Raji (cell line): ENCODE measurements around the gene CD36.

Experiments
- POLR2A ChIP-seq: IDR thresholded peaks from 2 replicates; pipeline ENCODE4 v1.6.1; 2011; ENCODE audit warnings: low read depth, low read length, control low read depth; ENCODE audit not compliant: insufficient read depth

CD36 gene

DNA sequence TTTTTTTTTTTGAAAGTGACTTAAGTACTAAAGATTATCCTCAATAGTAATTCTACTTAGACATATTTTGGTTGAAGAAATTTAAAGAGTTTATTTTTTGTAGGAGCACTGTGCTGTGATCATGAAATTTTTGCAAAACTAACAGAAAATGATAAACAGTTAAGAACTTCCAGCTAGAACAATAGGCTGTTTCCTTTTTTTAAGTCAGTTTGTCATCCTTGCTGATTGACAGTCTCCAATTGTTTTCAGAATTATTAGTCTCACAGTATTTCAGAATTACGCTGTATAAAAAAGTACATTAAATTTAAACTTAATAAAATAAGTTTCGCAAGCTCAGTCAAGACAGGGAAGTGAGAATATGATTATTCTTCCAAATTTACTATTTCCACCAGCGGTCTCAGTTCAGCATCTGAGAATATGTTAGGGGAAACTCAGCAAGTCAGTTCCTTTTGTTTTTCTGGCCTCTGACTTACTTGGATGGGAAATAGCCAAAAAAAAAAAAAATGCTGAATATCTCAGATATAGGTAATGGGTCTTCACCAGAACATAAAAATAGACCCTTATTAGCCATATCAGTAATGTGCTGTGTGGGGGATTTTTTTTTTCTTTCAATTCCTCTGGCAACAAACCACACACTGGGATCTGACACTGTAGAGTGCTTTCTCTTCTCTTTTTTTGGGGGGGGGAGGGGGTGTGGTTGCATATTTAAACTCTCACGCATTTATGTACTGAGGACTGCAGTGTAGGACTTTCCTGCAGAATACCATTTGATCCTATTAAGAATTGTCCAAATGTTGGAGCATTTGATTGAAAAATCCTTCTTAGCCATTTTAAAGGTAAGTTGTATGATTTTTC, at the start of gene CD36:
Gene CD36 (plus strand): TSS at position 732 of the 855 bp plus-strand sequence. CDS start 8,099 bp downstream, outside the sequence.
- no peak for TF ChIP-seq POLR2A

DNA sequence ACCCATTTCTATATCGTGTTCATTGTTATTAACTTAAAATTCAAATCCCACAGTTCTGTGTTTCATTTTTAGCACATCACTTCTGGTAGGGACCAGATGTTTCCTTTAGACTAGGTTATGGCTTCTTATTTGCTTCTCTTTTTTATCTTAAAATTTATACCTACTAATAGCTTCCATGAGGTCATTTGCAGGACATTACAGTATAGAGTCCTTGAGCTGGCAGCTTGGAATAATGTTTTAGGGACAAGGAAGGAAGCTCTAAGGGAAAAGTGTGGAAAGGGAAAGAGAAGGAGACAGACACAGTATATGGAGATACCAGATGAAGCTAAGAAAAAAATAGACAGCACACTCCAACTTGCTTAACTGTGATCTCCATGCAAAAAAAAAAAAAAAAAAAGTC, 48.8 kb upstream of the CD36 start:
- no peak for TF ChIP-seq POLR2A

DNA sequence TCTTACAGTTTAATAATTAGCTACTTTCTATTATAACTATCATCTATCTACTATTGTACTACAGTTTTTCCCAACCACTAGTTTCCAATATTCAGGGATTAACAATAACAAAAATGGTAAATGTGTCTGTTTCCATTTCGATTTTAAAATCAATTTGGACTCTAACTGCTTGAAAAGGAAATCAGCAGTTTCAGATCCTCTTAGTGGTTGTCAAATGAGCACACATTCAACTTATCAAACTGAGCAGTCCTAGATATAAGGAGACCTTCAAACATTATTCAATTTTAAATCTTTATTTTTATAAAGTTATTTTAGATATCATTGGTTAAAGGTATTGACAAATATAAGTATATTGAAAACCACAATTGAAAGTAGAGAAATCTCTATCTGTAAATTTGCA, 46.8 kb upstream of the CD36 start:
- TF ChIP-seq POLR2A: no peak

DNA sequence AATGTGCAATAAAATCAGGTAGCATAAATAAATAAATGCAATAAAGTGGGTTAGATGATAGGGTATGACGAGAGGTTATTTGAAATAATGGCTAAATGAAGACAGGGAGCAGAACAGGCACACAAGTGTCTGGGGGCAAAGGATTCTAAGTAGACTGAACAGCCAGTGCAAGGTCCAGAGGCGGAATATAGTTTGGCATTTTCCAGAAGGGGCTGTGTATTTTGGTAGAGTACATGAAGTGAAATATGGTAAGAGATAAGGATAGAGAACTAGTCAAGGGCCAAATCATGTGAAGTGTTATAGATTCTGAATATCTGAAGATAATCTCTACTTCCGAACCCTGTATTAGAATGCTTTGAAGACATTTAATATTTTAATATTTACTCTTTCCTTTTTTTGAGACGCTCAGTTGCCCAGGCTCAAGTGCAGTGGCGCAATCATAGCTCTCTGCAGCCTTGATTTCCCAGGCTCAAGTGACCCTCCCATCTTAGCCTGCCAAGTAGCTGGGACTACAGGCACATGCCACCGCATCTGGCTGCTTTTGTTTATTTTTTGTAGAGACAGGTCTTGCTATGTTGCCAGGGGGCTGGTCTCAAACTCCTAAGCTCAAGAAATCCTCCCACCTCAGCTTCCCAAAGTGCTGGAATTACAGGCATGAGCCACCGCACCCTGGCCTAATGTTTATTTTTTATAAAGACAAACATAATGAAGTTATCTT, 44.4 kb upstream of the CD36 start:
- no peak for TF ChIP-seq POLR2A

DNA sequence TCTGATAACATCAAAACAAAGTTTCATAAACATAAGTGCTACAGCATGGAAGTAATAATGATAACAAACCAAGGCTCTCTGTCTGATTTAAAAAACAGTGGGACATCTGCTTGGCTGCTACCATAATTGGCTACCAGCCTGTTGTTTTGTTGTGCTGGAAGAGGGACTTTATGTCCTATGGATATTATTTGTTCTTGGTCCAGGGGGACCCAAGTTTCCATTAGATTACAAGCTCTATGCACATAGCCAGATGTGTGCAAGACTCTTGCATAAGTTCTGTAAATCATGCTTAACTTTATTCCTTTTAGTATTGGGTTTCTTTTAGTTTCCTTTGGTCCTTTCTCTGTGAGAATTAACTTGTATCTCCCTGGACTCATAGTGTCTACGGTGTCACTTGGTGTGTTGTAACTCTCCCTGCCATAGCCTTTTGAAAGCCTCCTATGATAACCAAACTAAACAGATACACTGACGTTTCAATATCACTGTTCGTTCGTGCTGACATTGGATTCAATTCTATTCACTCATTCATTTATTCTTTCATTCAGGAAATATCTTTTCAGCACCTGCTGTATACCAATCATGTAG, 41.4 kb upstream of the CD36 start:
- no peak for TF ChIP-seq POLR2A

DNA sequence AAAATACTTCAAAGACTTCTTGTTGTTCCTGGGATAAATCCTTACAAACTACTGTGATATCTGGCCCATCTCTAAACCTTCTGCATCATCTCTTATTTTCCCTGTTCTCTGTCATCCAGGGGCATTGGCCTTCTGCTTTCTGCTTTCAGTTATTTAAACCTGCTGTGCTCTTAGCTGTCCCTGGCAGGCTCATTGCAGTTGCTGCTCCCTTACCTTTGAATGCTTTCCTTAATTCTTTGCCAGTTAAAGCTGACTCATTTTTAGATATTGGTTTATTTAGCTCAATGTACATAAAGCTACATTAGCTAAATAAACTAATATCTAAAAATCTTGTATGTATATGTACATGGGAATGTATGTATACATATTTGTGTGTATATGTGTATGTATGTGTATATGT, 40.6 kb upstream of the CD36 start:
- TF ChIP-seq POLR2A: no peak

DNA sequence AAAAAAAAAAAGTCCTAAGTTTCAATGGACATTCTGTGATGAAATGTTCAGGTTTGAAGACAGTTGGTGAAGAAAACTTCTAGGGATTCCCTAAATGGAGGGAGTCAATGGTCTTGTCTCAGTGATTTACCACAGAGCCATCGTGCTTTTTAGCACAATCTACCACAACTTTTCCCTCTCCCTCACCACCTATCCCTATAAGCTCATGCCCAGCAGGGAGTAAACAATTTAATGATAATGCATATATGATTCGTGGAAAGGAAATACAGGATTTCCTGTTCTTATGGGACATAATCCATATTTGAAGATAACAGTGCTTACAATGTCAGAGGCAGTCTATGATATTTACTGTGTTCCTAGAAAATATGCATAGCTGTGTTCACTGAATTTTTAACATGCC, 38.4 kb upstream of the CD36 start:
- no peak for TF ChIP-seq POLR2A

DNA sequence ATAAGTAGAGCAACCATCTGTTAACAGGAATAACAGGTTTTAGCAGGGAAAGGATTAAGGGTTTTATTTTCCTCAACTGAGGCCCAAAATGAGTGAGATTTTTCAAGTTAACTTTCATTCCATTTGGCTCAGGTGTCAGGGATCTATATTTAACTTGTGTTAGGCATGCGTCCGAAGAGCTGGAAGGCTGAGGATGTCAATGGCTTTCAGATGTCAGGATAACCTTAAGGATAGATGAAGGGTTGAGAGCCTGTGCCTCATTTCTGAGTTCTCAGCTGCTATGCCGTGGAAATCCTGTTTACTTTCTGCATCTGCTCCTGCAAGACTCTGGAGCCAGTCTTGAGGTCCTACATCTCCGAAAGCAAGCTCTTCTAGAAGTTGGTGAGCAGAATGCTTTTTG, 36.4 kb upstream of the CD36 start:
- TF ChIP-seq POLR2A: no peak

DNA sequence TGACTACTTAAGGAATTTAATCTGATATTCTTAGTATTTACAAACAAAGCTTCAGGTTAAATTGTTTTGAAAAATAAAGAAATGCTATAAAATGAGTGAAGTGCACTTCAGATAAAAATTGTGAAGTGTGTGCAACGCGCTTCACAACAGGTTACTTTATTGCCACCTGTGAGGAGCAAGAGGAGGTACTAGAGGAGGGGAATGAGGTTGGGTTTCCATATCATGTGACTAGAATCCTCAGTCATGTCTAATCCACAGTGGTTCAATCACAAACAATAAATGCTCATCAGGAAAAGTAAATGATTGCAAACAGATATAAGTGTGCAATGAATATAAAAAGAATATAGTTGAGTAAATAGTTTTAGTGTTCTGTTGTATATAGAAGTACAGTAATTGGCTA, 34.5 kb upstream of the CD36 start:
- TF ChIP-seq POLR2A: no peak

DNA sequence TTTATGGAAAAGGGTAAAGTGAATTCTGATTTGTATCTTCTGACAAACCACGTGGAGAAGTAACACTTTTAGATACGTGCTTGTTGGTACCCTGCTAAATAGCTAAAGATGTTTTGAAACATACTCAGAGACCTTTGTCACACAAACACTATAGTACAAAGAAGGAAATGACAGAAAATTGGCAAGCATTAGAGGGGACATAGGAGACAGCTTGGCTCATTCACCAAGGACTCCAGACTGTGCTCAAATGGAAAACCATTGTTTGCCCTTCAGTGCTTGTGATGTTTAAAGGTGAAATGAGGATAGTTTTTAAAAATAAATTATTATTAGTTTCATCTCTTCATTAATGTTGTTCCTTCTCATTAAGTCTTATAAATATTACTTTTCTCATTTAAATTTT, 34.0 kb upstream of the CD36 start:
- no peak for TF ChIP-seq POLR2A

DNA sequence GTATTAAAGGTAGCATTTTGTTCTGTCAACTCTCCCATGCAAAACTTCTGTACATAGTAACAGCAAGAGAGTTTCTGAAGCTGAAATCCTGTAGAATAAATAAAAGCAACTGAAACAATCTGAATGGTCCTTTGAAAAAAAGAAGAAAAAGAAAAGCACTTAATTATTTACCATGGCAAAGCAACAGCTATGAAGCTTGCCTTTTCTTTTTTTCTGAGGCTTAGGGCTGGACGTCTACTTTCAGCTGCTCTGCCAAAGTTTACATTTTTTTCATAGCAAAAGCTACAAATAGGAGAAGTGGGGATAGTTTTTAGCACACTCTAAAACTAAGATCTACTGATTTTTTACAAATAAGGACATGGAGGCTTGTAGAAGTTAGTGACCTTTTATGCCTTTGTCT, 31.3 kb upstream of the CD36 start:
- TF ChIP-seq POLR2A: no peak

DNA sequence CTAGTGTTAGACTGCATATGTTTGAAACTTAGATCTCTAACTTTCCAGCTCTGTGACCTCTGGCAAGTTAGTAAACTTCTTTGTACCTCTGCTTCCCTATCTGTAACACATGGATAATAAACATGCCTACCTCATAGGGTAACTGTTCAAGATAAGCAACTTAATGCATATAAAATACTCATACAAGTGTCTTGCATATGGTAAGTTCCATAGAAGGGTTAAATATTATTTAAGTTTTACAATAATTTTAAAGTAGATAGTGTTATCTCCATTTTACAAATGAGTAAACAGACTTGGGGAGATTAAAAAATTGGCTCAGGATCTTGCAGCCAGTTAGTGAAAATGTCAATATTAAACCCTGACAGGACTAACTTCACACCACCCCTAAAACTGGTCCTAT, 30.1 kb upstream of the CD36 start:
- TF ChIP-seq POLR2A: no peak

DNA sequence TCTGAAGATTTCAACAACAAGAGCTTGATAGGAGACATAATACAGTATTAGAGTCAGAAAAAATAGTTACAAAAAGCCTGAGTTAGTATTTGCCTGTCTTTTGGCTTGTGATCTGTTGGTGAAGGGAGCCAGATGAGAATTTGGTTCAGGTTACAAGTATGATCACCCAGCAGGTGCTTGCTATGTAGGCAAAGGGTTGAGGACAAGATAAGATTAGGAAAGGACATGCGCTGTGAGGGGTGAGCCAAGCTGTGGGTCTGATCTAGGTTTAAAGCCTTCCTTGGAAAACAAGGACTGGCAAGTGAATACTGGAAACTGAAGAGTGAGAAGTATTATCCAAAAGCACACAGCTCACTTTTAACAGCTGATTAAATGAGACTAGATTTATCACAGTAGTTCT, 28.7 kb upstream of the CD36 start:
- TF ChIP-seq POLR2A: no peak

DNA sequence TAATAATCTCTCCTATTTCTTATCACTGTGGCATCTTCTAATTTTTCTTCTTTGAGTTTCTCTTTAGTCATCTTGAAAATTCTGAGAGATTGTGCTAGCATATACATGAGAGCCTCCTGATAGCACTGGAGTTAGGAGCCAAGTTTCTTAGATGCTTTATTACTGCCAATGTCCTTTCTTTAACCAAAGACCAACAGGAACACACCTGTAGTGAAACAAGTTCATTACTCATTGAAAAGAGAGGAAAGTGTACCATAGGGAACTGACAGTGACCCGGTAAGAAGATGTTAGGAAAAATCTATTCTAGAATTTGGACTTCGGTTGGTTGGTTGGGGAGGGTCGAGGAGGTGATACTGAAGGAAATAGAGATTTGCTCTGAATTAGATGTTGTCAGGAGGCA, 27.1 kb upstream of the CD36 start:
- no peak for TF ChIP-seq POLR2A

DNA sequence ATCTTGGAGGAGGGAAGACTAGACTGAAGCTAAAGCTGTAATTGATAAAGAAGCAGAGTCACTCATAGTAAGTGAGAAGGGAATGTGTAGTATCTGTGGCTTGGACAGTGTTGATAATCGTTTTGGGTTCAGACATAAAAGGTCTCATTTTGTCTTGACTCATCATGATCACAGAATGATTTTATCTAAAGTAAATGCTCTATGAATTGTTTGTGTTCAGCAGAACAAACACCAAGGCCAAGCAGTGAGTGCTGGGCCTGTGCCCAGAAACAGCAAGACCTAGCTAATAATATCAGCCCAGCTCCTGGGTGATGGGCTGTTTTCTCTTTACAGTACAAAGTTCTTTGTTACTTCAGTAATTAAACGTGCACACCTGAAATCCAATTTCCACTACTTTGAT, 26.7 kb upstream of the CD36 start:
- TF ChIP-seq POLR2A: no peak

DNA sequence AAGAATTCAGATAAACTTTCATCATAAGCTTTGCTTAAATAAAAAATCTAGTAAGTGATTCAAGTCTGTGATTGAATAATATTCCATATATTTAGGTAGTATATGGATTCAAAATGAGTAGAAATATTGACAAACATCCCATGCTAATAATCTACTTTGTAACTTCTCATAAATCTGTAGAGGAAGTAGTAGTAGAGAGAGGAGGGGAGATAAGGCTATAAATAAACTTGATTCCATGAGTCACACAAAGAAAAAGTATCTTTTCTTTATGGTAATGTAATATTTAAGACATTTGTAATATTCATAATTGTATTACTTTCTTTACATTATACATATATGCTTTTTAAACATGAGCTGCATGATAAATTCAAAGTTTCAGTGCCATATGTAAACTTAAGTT, 25.6 kb upstream of the CD36 start:
- no peak for TF ChIP-seq POLR2A

DNA sequence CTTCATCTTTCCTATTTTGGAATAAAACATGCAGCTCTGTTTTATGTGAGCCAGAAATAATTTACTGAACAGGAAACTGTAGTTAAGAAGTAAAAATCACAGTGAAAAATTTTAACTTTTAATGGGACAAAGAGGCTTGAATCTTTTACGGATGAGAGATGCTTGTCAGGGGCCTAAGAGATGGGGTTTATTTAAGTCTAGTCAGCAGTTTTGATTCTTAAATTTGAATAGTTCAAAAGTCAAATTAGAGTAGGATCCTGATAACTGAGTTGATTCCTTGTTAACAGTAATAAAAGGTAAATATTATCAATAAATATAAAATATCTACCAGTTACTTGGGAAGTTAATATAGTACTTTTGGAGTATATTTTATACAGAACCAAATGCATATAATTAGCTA, 24.9 kb upstream of the CD36 start:
- TF ChIP-seq POLR2A: no peak

DNA sequence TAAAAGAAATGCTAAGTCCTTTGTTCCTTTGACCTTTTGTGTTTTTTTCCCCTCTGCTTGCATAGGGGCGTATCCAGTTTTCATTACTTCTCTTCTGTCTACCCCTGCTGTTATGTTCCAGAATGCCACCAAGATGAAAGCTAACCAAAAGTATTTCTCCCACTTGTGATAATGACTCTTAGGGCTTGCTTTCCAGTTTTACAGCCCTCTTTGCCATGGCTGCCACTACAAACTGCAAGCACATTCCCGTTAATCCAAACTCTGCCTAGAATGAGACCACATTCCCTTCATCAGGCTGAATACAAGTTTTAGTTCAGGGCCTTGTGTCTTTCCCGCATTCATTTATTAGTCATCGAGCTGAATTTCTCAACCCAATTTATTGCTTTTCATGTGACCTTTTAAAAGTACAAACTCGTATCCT, 23.6 kb upstream of the CD36 start:
- no peak for TF ChIP-seq POLR2A
